HEK293 (cell line): ENCODE measurements around the gene PPP4R2.
A peak's percentile ranks its signal among the peaks of the same experiment; 100 is the strongest.

Experiments
- CTCF ChIA-PET: fragments of 350-600 bp; formaldehyde crosslinking; extraction: SDS; loops from one replicate; lab custom pipeline; 2021; ENCODE audit warnings: antibody characterized with exemption; lab: Yijun Ruan, JAX
- POLR2A ChIA-PET: fragments of 300-600 bp; formaldehyde crosslinking; extraction: SDS; loops from one replicate; lab custom pipeline; 2020; ENCODE audit warnings: antibody characterized with exemption, inconsistent platforms; lab: Yijun Ruan, JAX
- H3K27ac ChIP-seq: fragments of 200-500 bp; sonication (Bioruptor generic); 2 replicates; pipeline ENCODE4 v1.5.1; 2014; ENCODE audit warnings: low read depth, low read length, control low read depth, inconsistent platforms; ENCODE audit errors: extremely low read depth
- H3K36me3 ChIP-seq, 2 experiments: fragments of 200-500 bp in 1 of 2; sonication (Bioruptor generic) in 1 of 2; 1 replicate in 1 of 2; 2 replicates in 1 of 2; pipeline ENCODE4 v1.5.1; 2014 to 2017; ENCODE audit warnings: inconsistent platforms in 2 of 2, low read length in 2 of 2; ENCODE audit not compliant: control insufficient read depth in 2 of 2, insufficient read depth in 1 of 2
- H3K4me1 ChIP-seq: fragments of 200-500 bp; sonication (Bioruptor generic); 2 replicates; pipeline ENCODE4 v1.5.1; 2014; ENCODE audit warnings: mild to moderate bottlenecking, low read length, inconsistent platforms; ENCODE audit not compliant: control insufficient read depth, insufficient read depth
- H3K4me3 ChIP-seq: 2 replicates; pipeline ENCODE4 v1.5.1; 2011; ENCODE audit warnings: low read depth, mild to moderate bottlenecking, control low read depth, low read length, moderate library complexity
- H3K9me3 ChIP-seq: fragments of 200-500 bp; sonication (Bioruptor generic); 2 replicates; pipeline ENCODE4 v1.5.1; 2014; ENCODE audit warnings: low read depth, low read length, inconsistent platforms; ENCODE audit not compliant: control insufficient read depth, insufficient read depth
- FEZF1 ChIP-seq: fragments of 450-650 bp; formaldehyde crosslinking; IDR thresholded peaks from 2 replicates; pipeline ENCODE4 v1.5.1; 2016; ENCODE audit warnings: missing biosample characterization, missing genetic modification characterization
- GLIS2 ChIP-seq: fragments of 450-650 bp; formaldehyde crosslinking; IDR thresholded peaks from 2 replicates; pipeline ENCODE4 v1.5.1; 2016; ENCODE audit warnings: missing biosample characterization, missing genetic modification characterization
- HIC1 ChIP-seq: fragments of 450-650 bp; formaldehyde crosslinking; IDR thresholded peaks from 2 replicates; pipeline ENCODE4 v1.5.1; 2016; ENCODE audit warnings: missing biosample characterization, missing genetic modification characterization
- OSR2 ChIP-seq: fragments of 450-650 bp; formaldehyde crosslinking; IDR thresholded peaks from 2 replicates; pipeline ENCODE4 v1.5.1; 2016; ENCODE audit warnings: missing biosample characterization, missing genetic modification characterization
- PRDM6 ChIP-seq: fragments of 450-650 bp; formaldehyde crosslinking; IDR thresholded peaks from 2 replicates; pipeline ENCODE4 v1.5.1; 2017; ENCODE audit warnings: missing biosample characterization, missing genetic modification characterization
- TCF7L2 ChIP-seq: IDR thresholded peaks from 2 replicates; pipeline ENCODE4 v1.6.1; 2011; ENCODE audit warnings: low read depth, mild to moderate bottlenecking, inconsistent platforms, low read length, moderate library complexity, borderline replicate concordance
- TSHZ1 ChIP-seq: fragments of 450-650 bp; formaldehyde crosslinking; IDR thresholded peaks from 2 replicates; pipeline ENCODE4 v1.5.1; 2016; ENCODE audit warnings: missing biosample characterization, missing genetic modification characterization, borderline replicate concordance
- ZBTB17 ChIP-seq: fragments of 450-650 bp; formaldehyde crosslinking; IDR thresholded peaks from 2 replicates; pipeline ENCODE4 v1.5.1; 2016; ENCODE audit warnings: missing biosample characterization, missing genetic modification characterization
- ZFP69B ChIP-seq: fragments of 450-650 bp; formaldehyde crosslinking; IDR thresholded peaks from 2 replicates; pipeline ENCODE4 v1.5.1; 2016; ENCODE audit warnings: missing biosample characterization, missing genetic modification characterization
- ZIC2 ChIP-seq: fragments of 450-650 bp; formaldehyde crosslinking; IDR thresholded peaks from 2 replicates; pipeline ENCODE4 v1.5.1; 2016; ENCODE audit warnings: missing biosample characterization, missing genetic modification characterization
- ZNF302 ChIP-seq: fragments of 450-650 bp; formaldehyde crosslinking; IDR thresholded peaks from 2 replicates; pipeline ENCODE4 v1.5.1; 2016; ENCODE audit warnings: missing biosample characterization, missing genetic modification characterization, low read depth
- ZNF311 ChIP-seq: fragments of 450-650 bp; formaldehyde crosslinking; IDR thresholded peaks from 2 replicates; pipeline ENCODE4 v1.5.1; 2017; ENCODE audit warnings: missing biosample characterization, missing genetic modification characterization, borderline replicate concordance
- ZNF366 ChIP-seq: fragments of 450-650 bp; formaldehyde crosslinking; conservative IDR thresholded peaks from 2 replicates; pipeline ENCODE4 v1.5.1; 2016; ENCODE audit warnings: missing biosample characterization, missing genetic modification characterization
- ZNF473 ChIP-seq: fragments of 450-650 bp; formaldehyde crosslinking; IDR thresholded peaks from 2 replicates; pipeline ENCODE4 v1.5.1; 2017; ENCODE audit warnings: missing biosample characterization, missing genetic modification characterization
- ZNF48 ChIP-seq: fragments of 450-650 bp; formaldehyde crosslinking; IDR thresholded peaks from 2 replicates; pipeline ENCODE4 v1.5.1; 2016; ENCODE audit warnings: missing biosample characterization, missing genetic modification characterization
- ZNF664 ChIP-seq: fragments of 450-650 bp; formaldehyde crosslinking; IDR thresholded peaks from 2 replicates; pipeline ENCODE4 v1.5.1; 2016; ENCODE audit warnings: missing biosample characterization, missing genetic modification characterization
- ZNF768 ChIP-seq: fragments of 450-650 bp; formaldehyde crosslinking; IDR thresholded peaks from 2 replicates; pipeline ENCODE4 v1.5.1; 2018; ENCODE audit warnings: missing biosample characterization, mild to moderate bottlenecking, missing genetic modification characterization
- ZSCAN5A ChIP-seq: fragments of 450-650 bp; formaldehyde crosslinking; IDR thresholded peaks from 2 replicates; pipeline ENCODE4 v1.5.1; 2016; ENCODE audit warnings: missing biosample characterization, missing genetic modification characterization

Gene PPP4R2

GRCh38 chr3:72950801-72951200 lies 45.8 kb upstream of the PPP4R2 start:
- ChIA-PET POLR2A (no interaction called here), CTCF (no interaction called here)
- H3K4me1 ChIP-seq: 0 out of 2 replicates have a peak, but pooled peaks cover 5% of the 10 kb centered on the region

GRCh38 chr3:72951259-72951722 lies 45.3 kb upstream of the PPP4R2 start:
- Histone ChIP-seq H3K9me3 (no peaks in the 10 kb centered on the region), H3K4me3 (no peak overlapping the region), H3K27ac (no peak overlapping the region), H3K36me3 (no peaks in the 10 kb centered on the region; a peak in 1 of 3 replicates), H3K4me1 (0 out of 2 replicates have a peak, but pooled peaks cover 5% of the 10 kb centered on the region)
- POLR2A ChIA-PET: no interaction called here
- TF ChIP-seq ZNF664 (tag by site-specific recombination): peak; percentile 91
- TF ChIP-seq FEZF1 (tag by site-specific recombination): peak; percentile 78
- peak; percentile 55; the same call in 1 of the 2 replicates for TF ChIP-seq TCF7L2
- TF ChIP-seq OSR2 (tag by site-specific recombination): peak; percentile 45
- TF ChIP-seq PRDM6: peak; percentile 76; the same call in 1 of the 2 replicates
- no peak for TF ChIP-seq ZNF302 (tag by site-specific recombination)
- peak; percentile 38; the same call in 1 of the 2 replicates for TF ChIP-seq ZNF366 (tag by site-specific recombination)
- TF ChIP-seq ZNF768 (tag by site-specific recombination): no peak
- CTCF ChIA-PET: interaction anchor here (0.6 kb wide), 1 partner anchor 112 kb away, joined by 3 read pairs; no protein-coding TSS in a partner anchor

More at GRCh38 chr3:72950801-72951200, 45.8 kb upstream of the PPP4R2 start:
- Histone ChIP-seq H3K36me3 (no peaks in the 10 kb centered on the region; a peak in 1 of 3 replicates), H3K9me3 (no peaks in the 10 kb centered on the region), H3K27ac (no peak overlapping the region), H3K4me3 (no peak overlapping the region)
- TF ChIP-seq HIC1 (tag by site-specific recombination) (no peak), ZNF48 (tag by site-specific recombination) (no peak), ZFP69B (tag by site-specific recombination) (no peak), GLIS2 (tag by site-specific recombination) (no peak), ZNF311 (tag by site-specific recombination) (no peak), ZSCAN5A (no peak), ZNF473 (tag by site-specific recombination) (no peak), ZIC2 (tag by site-specific recombination) (no peak), TSHZ1 (tag by site-specific recombination) (no peak), ZBTB17 (tag by site-specific recombination) (no peak)
